ENCODE results near the gene COL18A1. TPM values are rescaled to one million over a fixed set of nuclear protein-coding genes. Genes with fewer than 3 reads are reported as not detected.

Gene COL18A1
- total RNA-seq, 1 experiment from 2014 or later: 26.4 TPM

DNA sequence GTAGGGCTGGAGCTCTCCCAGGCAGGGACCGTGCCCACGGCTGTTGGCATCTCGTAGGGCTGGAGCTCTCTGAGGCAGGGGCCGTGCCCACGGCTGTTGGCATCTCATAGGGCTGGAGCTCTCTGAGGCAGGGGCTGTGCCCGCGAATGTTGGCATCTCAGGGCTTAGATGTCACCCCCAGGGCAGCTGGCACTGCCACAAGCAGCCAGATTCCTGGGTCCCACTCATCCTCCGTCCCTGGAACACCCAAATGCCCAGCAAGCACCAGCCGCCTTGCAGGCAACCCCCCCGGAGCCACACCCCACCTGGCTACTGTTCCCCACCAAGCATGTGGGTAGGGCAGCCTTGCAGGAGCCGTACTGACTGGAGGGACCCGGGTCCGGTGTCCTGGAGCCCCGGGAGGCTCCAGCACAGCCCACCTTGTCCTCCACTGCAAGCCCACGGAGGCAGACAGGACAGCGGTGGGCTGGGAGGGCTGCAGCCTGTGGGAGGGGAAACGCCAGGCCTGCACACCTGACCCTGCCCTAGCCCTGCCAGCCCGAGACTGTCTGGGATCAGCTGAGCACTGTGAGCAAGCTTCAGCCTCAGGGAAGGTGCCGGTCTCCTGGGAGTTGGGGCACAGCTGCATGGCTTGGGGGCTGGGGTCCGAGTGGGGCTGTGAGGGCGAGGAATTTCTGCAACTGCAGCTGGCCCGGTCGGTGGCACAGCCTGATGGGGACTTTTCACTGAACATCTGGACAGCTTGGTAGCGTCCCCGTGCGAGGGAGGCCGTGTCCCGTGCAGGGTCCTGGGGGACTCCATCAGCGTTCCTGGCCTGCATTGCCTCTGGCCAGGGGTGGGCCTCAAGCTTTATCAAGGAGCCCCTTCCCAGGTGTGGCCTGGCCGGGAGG lies 53.6 kb downstream of the COL18A1 start:
- no peak overlapping the region for H3K4me3 ChIP-seq
- no peak for DNase-seq

DNA sequence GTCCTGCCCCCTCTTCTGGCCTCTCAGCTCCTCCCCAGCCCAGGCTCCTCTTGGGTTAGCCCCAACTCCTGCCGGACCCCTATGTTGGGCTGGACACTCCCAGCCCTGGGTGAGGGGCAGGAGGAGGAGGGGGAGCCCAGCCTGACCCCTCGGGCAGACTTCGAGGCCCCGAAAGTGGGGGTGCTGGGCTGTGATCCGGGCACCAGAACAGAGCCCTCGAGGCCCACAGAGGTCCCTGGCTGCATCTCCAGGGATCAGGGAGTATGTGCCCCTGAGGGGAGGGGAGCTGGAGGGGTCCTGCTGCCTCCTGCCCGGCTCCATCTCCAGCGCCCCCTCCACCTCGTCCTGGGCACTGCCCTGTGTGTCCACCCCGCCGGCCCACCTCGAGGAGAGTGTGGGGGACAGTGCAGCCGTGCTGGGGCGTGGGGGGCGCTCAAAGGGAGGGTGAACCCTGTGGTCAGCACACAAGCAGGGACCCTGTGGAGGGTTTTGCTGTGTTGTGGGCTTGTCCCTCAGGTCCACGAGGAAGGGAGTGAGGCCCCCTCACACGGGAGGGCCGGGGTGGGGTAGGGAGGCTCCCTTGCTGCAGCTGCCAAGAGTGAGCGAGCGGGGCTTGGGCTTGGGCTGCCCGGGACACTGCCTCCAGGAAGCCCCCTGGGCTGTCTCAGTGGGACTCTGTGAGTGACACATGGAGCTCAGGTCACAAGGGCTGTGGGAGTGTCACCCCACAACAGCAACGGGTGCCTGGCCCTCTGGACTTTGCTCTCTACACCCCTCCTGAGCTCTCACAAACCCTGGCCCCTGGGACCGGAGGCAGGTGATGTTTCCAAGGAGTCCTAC lies 54.4 kb downstream of the COL18A1 start:
- Histone ChIP-seq H3K9me3 (peaks cover 12% of the 10 kb centered on the region), H3K27me3 (peaks cover 6% of the 10 kb centered on the region), H3K36me3 (no peaks in the 10 kb centered on the region), H3K4me3 (no peak overlapping the region)
- no peak for DNase-seq

More for the DNA sequence above, 53.6 kb downstream of the COL18A1 start:
- Histone ChIP-seq H3K36me3 (no peaks in the 10 kb centered on the region), H3K9me3 (peaks cover 12% of the 10 kb centered on the region), H3K27me3 (peaks cover 5% of the 10 kb centered on the region)

DNA sequence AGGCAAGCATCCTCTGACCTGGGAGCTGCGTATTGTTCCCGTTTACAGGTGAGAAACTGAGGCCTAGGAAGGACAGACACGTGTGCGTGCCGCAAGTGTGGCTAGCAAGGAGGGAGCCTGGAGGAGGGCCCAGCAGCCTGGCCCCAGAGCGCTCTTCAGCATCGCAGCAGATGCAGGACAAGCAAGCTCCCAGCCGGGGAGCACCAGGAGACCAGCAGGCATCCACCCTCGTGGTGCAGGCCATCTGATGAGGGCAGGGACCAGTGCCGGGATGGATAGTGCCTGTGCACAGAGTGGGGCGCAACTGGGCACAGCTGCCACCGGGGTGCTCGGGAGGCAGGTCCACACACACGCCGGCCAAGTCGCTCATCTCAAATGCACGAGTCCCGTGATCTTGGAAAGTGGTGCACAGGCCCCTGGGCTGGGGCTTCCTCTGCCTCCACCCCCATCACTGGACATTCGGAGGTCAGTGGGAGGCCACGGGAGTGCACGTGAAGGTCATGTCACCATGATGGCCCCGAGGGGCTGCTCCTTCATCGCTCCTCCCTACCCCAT lies 55.1 kb downstream of the COL18A1 start:
- H3K4me3 ChIP-seq: no peak overlapping the region
- H3K36me3 ChIP-seq: no peaks in the 10 kb centered on the region
- DNase-seq: no peak

DNA sequence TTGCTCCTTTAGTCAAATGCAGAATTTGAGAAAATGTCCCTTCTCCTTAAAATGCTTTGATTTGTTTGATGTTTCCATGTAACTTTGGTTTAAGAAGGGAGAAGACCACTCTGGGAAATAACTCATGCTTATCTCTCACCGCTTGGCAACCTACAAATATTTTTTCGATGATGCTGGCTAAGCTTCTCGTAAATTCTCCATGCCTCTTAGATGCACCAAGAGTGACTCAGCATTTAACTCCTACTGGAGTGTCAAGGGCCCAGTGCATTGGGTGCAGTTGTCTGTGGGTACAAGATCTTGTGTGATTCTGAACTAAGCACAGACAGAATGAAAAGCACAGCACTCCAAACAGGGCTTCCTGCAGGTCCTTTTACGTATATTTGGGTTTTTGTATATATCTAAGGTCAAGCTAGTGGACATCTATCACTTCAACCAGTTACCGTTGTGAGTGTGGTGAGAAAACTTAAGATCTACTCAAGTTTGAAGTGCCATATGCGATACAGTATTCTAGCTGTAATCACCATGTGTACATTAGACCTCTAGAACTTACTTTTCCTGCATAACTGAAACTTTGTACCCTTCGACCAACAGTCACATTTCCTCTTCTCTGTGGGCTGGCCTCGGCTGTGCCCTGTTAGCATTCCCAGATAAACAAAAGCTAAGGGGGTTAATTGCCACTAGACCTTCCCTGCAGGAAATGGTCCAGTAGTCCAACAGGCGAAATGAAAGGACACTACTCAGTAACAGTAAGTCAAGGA lies 55.8 kb downstream of the COL18A1 start:
- DNase-seq: peak; percentile 36
- Histone ChIP-seq H3K9me3 (peaks cover 12% of the 10 kb centered on the region), H3K36me3 (no peaks in the 10 kb centered on the region), H3K27me3 (peaks cover 6% of the 10 kb centered on the region), H3K4me3 (no peak overlapping the region)

More for the DNA sequence above, 55.1 kb downstream of the COL18A1 start:
- Histone ChIP-seq H3K9me3 (peaks cover 12% of the 10 kb centered on the region), H3K27me3 (peaks cover 6% of the 10 kb centered on the region)

DNA sequence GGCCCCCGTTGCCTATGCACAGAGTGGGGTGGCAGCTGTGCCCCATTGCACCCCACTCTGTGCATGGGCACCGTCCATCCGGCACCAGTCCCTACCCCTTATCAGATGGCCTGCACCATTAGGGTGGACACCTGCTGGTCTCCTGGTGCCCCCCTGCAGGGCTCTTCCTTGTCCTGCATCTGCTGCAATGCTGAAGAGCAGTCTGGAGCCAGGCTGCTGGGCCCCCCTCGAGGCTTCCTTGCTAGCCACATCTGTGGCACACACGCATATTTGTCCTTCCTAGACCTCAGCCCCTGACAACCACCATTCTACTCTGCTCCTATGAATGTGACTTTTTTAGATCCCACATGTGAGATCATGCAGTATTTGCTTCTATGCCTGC lies 56.4 kb downstream of the COL18A1 start:
- Histone ChIP-seq H3K9me3 (peaks cover 12% of the 10 kb centered on the region), H3K27me3 (peaks cover 6% of the 10 kb centered on the region), H3K36me3 (no peaks in the 10 kb centered on the region), H3K4me3 (no peak overlapping the region)
- no peak for DNase-seq

DNA sequence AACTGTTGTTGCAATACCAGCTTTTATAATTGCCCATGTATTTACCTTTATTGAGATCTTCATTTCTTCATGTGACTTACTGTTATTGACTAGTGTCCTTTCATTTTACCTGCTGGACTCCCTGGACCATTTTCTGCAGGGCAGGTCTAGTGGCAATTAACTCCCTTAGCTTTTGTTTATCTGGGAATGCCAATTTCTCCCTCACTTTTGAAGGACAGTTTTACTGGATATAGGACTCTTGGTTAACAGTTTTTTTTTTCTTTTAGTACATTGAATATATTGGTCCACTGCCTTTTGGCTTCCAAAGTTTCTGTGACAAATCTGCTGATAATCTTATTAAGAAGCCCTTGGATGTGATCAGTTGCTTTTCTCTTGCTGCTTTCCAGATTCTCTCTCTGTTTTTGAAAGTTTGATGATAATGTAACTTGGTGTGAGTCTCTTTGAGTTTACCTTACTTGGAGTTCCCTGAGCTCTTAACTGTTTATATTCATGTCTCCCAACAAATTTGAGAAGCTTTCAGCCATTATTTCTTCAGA lies 56.9 kb downstream of the COL18A1 start:
- Histone ChIP-seq H3K4me3 (no peak overlapping the region), H3K9me3 (peaks cover 12% of the 10 kb centered on the region), H3K27me3 (peaks cover 6% of the 10 kb centered on the region), H3K36me3 (no peaks in the 10 kb centered on the region)
- no peak for DNase-seq

DNA sequence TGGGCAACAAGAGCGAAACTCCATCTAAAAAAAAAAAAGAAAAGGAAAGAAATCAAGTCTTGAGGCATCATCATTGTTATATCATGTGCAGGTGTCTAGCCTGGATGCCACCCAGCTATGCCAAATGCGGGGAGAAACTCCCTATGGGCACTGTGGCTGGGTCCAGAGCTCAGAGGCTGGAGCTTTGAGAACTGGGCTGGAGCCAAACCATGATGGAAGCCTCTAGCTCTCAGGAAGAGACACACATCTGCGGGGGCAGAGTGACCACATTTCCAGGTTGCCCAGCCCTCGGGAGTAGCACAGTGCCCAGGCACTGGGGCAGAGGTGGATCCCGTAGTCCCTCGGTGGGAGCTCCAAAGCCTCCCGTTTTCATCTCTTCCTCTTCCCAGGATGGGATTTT lies 58.9 kb downstream of the COL18A1 start:
- Histone ChIP-seq H3K4me3 (no peak overlapping the region), H3K27me3 (peaks cover 6% of the 10 kb centered on the region), H3K36me3 (no peaks in the 10 kb centered on the region), H3K9me3 (peaks cover 12% of the 10 kb centered on the region)
- DNase-seq: no peak

DNA sequence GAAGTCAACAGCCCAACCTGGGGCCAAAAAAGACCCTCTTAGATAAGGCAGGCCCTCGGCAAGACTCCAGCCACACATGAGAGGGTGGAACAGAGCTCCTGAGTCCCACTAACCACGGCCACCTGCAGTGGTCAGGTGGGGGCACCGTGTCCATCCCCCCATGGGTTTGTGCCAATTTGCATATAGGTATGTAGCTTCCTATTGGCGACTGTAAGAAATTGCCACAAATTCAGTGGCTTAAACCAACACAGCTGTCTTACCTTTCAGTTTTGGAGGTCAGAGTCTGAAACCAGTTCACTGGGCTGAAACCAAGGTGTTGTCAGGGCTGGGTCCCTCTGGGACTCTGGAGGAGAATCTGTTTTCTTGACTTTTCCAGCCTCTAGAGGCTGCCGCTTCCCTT lies 59.3 kb downstream of the COL18A1 start:
- H3K9me3 ChIP-seq: peaks cover 12% of the 10 kb centered on the region
- DNase-seq: no peak
- H3K27me3 ChIP-seq: peaks cover 6% of the 10 kb centered on the region

DNA sequence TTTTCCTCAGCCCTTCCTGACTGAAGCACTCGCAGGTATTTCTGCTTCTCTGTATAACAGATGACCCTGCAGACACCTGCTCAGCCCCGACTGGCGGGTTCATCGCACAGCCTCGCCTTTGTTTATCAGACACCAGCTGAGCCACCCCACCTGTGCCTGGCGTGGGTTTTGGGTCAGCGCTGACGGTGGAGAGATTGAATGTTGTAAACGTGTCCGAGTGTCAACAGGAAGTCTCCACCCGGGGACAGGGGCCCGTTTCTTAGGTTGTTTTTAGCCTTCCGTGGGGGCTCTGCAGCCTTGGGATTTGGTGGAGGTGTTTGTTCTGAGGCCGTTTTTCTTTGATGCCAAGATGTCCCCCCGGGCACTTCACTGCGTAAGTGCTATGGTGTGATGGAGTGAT lies 60.1 kb downstream of the COL18A1 start:
- H3K4me3 ChIP-seq: no peak overlapping the region
- H3K27me3 ChIP-seq: peaks cover 6% of the 10 kb centered on the region
- H3K9me3 ChIP-seq: peaks cover 12% of the 10 kb centered on the region
- no peaks in the 10 kb centered on the region for H3K36me3 ChIP-seq
- no peak for DNase-seq

More for the DNA sequence above, 59.3 kb downstream of the COL18A1 start:
- Histone ChIP-seq H3K36me3 (no peaks in the 10 kb centered on the region), H3K4me3 (no peak overlapping the region)

DNA sequence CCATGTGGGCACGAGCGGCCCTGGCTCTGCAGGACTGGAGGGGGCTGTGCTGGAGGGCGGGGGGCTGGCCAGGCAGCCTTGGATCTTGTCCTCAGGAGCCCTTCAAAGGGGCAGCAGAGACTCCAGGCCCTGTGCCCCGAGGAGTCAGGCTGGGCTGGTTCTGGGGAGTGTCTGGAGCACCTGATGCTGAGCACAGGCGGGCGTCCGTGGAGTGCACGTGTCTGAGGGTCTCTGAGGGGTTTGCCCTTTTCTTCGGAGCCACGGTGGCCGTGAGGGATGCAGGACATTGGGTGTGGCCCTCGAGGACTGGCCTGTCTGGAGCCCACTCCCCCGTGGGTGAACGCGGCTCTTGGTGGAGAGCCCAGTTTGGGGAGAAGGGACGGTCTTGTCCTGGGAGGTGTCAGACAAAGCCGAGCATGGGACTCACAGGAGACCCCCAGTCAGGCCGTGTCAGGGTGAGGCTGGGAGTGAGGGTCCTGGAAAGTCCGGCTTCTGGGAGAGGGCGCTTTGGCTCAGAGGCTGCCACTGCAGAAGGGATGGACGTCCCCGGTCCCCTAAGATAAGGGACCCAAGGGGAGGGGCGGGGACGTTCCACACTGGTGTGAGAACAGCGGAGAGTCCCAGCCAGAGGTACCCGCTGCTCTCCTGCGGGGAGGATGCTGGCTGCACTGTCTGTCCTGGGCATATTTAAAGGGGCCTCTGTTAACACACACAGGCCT lies 60.8 kb downstream of the COL18A1 start:
- peaks cover 12% of the 10 kb centered on the region for H3K9me3 ChIP-seq
- no peak overlapping the region for H3K4me3 ChIP-seq
- peaks cover 6% of the 10 kb centered on the region for H3K27me3 ChIP-seq
- no peaks in the 10 kb centered on the region for H3K36me3 ChIP-seq
- DNase-seq: no peak

DNA sequence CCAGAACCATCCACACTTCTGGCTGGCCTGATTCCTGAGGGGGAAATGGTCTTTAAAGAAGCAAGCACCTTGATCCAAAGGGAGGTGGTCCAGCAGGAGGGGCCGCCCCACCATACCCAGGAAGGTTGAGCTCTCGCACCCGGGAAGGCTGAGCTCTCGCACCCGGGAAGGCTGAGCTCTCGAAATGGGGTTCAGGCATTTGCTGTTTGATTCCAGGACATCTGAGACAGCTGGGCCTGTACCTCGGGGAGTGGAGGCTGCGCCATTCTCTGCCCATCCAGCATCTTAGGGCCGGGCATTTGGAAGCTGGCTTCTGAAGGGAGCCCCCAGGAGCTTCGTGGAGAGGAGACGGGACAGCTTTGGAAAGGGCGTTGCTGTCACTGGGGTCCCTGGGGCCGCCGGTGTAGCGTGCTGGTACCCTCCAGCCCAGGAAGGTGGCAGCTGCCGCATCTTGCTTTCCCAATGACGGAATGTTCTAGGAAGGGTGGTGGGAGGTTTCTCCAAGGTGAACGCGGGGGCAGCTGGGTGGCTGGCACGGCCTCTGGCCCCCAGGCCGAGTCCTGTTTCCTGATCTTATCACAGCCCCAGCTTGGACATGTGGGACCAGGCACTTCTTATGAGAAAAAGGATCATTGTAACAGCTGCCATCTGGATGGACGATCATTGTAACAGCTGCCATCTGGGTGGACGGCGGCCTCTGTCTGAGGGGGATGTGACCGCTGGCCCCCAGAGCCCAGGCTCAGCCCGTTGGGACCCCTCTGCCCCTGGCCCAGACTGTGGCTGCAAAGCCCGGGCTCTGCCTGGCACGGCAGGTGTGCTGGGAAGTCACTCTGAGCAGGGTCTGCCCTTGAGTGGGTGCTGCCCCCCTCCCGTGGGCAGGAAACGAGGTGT lies 61.6 kb downstream of the COL18A1 start:
- H3K36me3 ChIP-seq: no peaks in the 10 kb centered on the region
- H3K27me3 ChIP-seq: peaks cover 6% of the 10 kb centered on the region
- peaks cover 11% of the 10 kb centered on the region for H3K9me3 ChIP-seq
- H3K4me3 ChIP-seq: no peak overlapping the region
- no peak for DNase-seq

DNA sequence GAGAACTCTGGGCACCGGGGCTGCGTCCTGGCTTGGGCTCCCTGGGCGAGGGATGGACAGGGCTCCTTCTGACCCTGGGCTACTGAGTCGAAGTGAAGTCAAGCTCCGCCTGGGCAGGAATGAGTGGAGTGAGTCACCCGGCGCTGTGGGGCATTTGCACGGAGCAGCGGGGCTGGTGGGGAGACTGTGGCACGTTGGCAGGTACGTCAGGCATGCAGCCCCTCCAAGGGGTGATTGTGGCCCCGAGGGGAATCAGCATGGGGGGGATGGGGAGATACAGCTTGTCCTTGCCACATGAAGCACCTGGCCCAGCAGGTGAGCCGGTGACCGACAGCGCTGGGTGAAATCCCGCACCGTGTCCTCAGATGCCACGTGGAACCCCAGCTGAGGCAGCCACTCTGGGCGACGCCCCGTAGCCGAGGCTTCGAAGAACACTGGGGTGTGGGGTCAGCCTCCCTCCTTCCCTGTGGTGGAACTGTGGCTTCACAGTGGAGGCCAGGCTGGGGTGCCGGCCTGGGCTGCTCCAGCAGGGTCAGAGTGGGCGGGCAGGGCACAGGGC lies 62.3 kb downstream of the COL18A1 start:
- Histone ChIP-seq H3K36me3 (no peaks in the 10 kb centered on the region), H3K27me3 (peaks cover 6% of the 10 kb centered on the region), H3K9me3 (peaks cover 4% of the 10 kb centered on the region; the same call in 1 of the 2 replicates), H3K4me3 (no peak overlapping the region)
- peak; percentile 48 for DNase-seq

DNA sequence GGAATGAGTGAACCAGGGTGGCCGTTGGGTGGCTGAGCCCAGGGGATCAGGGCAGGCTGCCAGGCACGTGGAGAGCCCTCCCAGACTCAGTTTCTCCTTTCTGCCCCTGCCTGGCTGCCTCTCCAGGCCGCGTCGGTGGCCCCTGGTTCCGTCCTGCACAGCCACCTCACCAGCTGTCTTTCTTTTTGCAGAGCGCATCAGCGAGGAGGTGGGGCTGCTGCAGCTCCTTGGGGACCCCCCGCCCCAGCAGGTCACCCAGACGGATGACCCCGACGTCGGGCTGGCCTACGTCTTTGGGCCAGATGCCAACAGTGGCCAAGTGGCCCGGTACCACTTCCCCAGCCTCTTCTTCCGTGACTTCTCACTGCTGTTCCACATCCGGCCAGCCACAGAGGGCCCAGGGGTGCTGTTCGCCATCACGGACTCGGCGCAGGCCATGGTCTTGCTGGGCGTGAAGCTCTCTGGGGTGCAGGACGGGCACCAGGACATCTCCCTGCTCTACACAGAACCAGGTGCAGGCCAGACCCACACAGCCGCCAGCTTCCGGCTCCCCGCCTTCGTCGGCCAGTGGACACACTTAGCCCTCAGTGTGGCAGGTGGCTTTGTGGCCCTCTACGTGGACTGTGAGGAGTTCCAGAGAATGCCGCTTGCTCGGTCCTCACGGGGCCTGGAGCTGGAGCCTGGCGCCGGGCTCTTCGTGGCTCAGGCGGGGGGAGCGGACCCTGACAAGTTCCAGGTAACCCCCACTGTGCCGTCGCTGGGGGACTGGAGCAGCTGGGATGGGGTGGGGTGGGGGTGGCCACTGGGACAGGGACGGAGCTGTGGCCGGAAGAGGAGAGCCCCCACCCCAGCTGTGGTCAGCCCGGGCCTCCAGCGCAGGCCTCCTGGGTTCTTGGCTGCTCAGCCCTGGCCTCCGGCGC lies 63.3 kb downstream of the COL18A1 start:
- H3K36me3 ChIP-seq: no peaks in the 10 kb centered on the region
- H3K9me3 ChIP-seq: no peaks in the 10 kb centered on the region
- DNase-seq: no peak
- H3K27me3 ChIP-seq: peaks cover 3% of the 10 kb centered on the region
- H3K4me3 ChIP-seq: no peak overlapping the region

DNA sequence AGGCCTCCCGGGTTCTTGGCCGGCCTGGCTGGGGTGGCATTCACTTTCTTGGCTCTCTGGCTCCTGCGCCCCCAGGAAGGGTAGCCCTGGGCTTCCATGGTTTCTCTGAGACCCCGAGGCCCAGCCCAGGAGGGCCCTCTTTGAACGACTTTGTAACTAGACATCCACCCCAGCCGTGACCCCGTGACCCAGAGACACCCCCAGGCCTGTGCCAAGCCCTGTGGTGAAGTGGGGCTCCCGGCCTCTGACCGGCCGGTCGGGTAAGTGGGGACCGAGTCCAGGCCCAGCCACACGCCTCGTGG lies 64.0 kb downstream of the COL18A1 start:
- DNase-seq: no peak
- no peaks in the 10 kb centered on the region; the same call in 1 of the 2 replicates for H3K27me3 ChIP-seq
- no peaks in the 10 kb centered on the region for H3K9me3 ChIP-seq
- no peaks in the 10 kb centered on the region for H3K36me3 ChIP-seq
- H3K4me3 ChIP-seq: no peak overlapping the region
